Astrocyte (in vitro differentiated cells and primary cell): ENCODE data around the gene TOM1L2. TPM values are rescaled to one million over a fixed set of nuclear protein-coding genes. Genes with fewer than 3 reads are reported as not detected.
A peak's percentile ranks its signal among the peaks of the same experiment; 100 is the strongest.

ENCODE experiments used
- DNase-seq: peaks from one replicate; pipeline ENCODE4 v3.0.0-alpha.2; 2010; ENCODE audit warnings: low read depth
- FAIRE-seq: peaks from 2 replicates; lab custom pipeline; 2011; peaks lifted over from hg19 to GRCh38; lab: Jason Lieb, UNC
- H2AFZ ChIP-seq: 2 replicates; pipeline ENCODE4 v1.6.0; 2012; ENCODE audit warnings: low read depth, low read length, inconsistent platforms
- H3K27ac ChIP-seq: 2 replicates; pipeline ENCODE4 v1.5.1; 2011; ENCODE audit warnings: low read depth, low read length, inconsistent platforms
- H3K27me3 ChIP-seq: 2 replicates; pipeline ENCODE4 v1.6.0; 2011; ENCODE audit warnings: low read length, inconsistent platforms; ENCODE audit not compliant: insufficient read depth
- H3K36me3 ChIP-seq: 2 replicates; pipeline ENCODE4 v1.5.1; 2011; ENCODE audit warnings: low read length, inconsistent platforms; ENCODE audit not compliant: insufficient read depth
- H3K4me1 ChIP-seq: 2 replicates; pipeline ENCODE4 v1.5.1; 2011; ENCODE audit warnings: low read length, inconsistent platforms; ENCODE audit not compliant: insufficient read depth
- H3K4me2 ChIP-seq: 2 replicates; pipeline ENCODE4 v1.6.0; 2012; ENCODE audit warnings: low read length, inconsistent platforms
- H3K4me3 ChIP-seq: 2 replicates; pipeline ENCODE4 v1.5.1; 2011; ENCODE audit warnings: low read depth, mild to moderate bottlenecking, low read length, inconsistent platforms; ENCODE audit not compliant: insufficient read depth
- H3K79me2 ChIP-seq: 2 replicates; pipeline ENCODE4 v1.6.0; 2012; ENCODE audit warnings: mild to moderate bottlenecking, low read length, inconsistent platforms; ENCODE audit not compliant: insufficient read depth
- H3K9ac ChIP-seq: 2 replicates; pipeline ENCODE4 v1.6.0; 2012; ENCODE audit warnings: mild to moderate bottlenecking, low read length, inconsistent platforms
- H3K9me3 ChIP-seq: 2 replicates; pipeline ENCODE4 v1.5.1; 2012; ENCODE audit warnings: low read depth, mild to moderate bottlenecking, low read length, inconsistent platforms; ENCODE audit not compliant: insufficient read depth
- H4K20me1 ChIP-seq: 2 replicates; pipeline ENCODE4 v1.6.0; 2012; ENCODE audit warnings: low read length, inconsistent platforms; ENCODE audit not compliant: insufficient read depth
- H3K27ac Mint-ChIP-seq: one replicate; pipeline ENCODE4 v1.8.0; 2021; ENCODE audit warnings: mild to moderate bottlenecking, mixed read lengths; ENCODE audit not compliant: unreplicated experiment
- H3K27me3 Mint-ChIP-seq: one replicate; pipeline ENCODE4 v1.8.0; 2021; ENCODE audit warnings: low read depth, mixed read lengths; ENCODE audit not compliant: unreplicated experiment
- H3K36me3 Mint-ChIP-seq: one replicate; pipeline ENCODE4 v1.8.0; 2021; ENCODE audit warnings: low read depth, mixed read lengths; ENCODE audit not compliant: unreplicated experiment
- H3K4me1 Mint-ChIP-seq: one replicate; pipeline ENCODE4 v1.8.0; 2021; ENCODE audit warnings: low read depth, mixed read lengths; ENCODE audit not compliant: unreplicated experiment
- H3K4me3 Mint-ChIP-seq: one replicate; pipeline ENCODE4 v1.8.0; 2021; ENCODE audit warnings: mild to moderate bottlenecking, moderate library complexity, mixed read lengths; ENCODE audit not compliant: unreplicated experiment
- H3K9me3 Mint-ChIP-seq: one replicate; pipeline ENCODE4 v1.8.0; 2021; ENCODE audit warnings: mild to moderate bottlenecking, mixed read lengths; ENCODE audit not compliant: unreplicated experiment
- CTCF ChIP-seq: IDR thresholded peaks from 2 replicates; pipeline ENCODE4 v1.5.1; 2011; ENCODE audit warnings: low read depth, mild to moderate bottlenecking, inconsistent platforms, low read length, moderate library complexity; ENCODE audit not compliant: insufficient read depth
- EZH2 ChIP-seq: IDR thresholded peaks from 2 replicates; pipeline ENCODE4 v1.6.1; 2012; ENCODE audit warnings: mild to moderate bottlenecking, low read length, inconsistent platforms; ENCODE audit not compliant: insufficient read depth
- total RNA-seq: library from RNA; stranded (reverse); gene quantifications from 2 replicates; pipeline ENCODE4 v1.2.1, GENCODE V29; 2021

The TOM1L2 gene
- total RNA-seq, 1 donor from 2014 or later, result 54.4 TPM

- H3K27me3 Mint-ChIP-seq, result no peaks in the 10 kb centered on the region
- peaks cover 7% of the 10 kb centered on the region for H3K36me3 Mint-ChIP-seq
- FAIRE-seq, result no peak
- no peaks in the 10 kb centered on the region for H3K27me3 ChIP-seq
- no peak for DNase-seq
- peaks cover 8% of the 10 kb centered on the region for H3K4me1 Mint-ChIP-seq
- no peak overlapping the region for H3K9ac ChIP-seq
- H3K27ac ChIP-seq, result no peak overlapping the region
- H3K4me2 ChIP-seq, result no peak overlapping the region
- no peak overlapping the region for H3K27ac Mint-ChIP-seq
- no peaks in the 10 kb centered on the region for H3K36me3 ChIP-seq
- peaks cover 4% of the 10 kb centered on the region for H3K9me3 Mint-ChIP-seq
- no peak overlapping the region for H3K4me3 ChIP-seq
- no peak overlapping the region for H2AFZ ChIP-seq
- H3K4me3 Mint-ChIP-seq, result no peak overlapping the region
- peaks cover 75% of the 10 kb centered on the region for H3K79me2 ChIP-seq
- H3K9me3 ChIP-seq, result no peaks in the 10 kb centered on the region
- TF ChIP-seq CTCF (peak; percentile 17), EZH2 (no peak)
- H4K20me1 ChIP-seq, result peaks cover 19% of the 10 kb centered on the region
- H3K4me1 ChIP-seq, result peaks cover 11% of the 10 kb centered on the region
Measured at GRCh38 chr17:17950806-17951205, 21.4 kb downstream of the TOM1L2 start.

- Histone ChIP-seq H3K4me3 (no peak overlapping the region), H3K9me3 (no peaks in the 10 kb centered on the region), H2AFZ (no peak overlapping the region), H3K36me3 (no peaks in the 10 kb centered on the region), H3K27me3 (no peaks in the 10 kb centered on the region), H3K4me1 (peaks cover 11% of the 10 kb centered on the region), H3K27ac (no peak overlapping the region), H4K20me1 (peaks cover 19% of the 10 kb centered on the region), H3K79me2 (peaks cover 76% of the 10 kb centered on the region), H3K9ac (no peak overlapping the region), H3K4me2 (no peak overlapping the region)
- no peak overlapping the region for H3K4me3 Mint-ChIP-seq
- peaks cover 2% of the 10 kb centered on the region for H3K9me3 Mint-ChIP-seq
- no peak for DNase-seq
- FAIRE-seq, result no peak
- H3K4me1 Mint-ChIP-seq, result peaks cover 8% of the 10 kb centered on the region
- TF ChIP-seq CTCF (no peak), EZH2 (no peak)
- H3K36me3 Mint-ChIP-seq, result peaks cover 3% of the 10 kb centered on the region
- no peaks in the 10 kb centered on the region for H3K27me3 Mint-ChIP-seq
- H3K27ac Mint-ChIP-seq, result no peak overlapping the region
Measured at GRCh38 chr17:17950347-17950746, 21.9 kb downstream of the TOM1L2 start.

- Histone ChIP-seq H3K27me3 (no peaks in the 10 kb centered on the region), H4K20me1 (peaks cover 15% of the 10 kb centered on the region), H3K9ac (no peak overlapping the region), H3K79me2 (peaks cover 75% of the 10 kb centered on the region), H3K27ac (no peak overlapping the region), H3K36me3 (no peaks in the 10 kb centered on the region), H3K9me3 (no peaks in the 10 kb centered on the region), H3K4me3 (no peak overlapping the region), H3K4me1 (peaks cover 21% of the 10 kb centered on the region), H2AFZ (no peak overlapping the region), H3K4me2 (peak overlapping the region; percentile 49)
- TF ChIP-seq CTCF (no peak), EZH2 (no peak)
- DNase-seq (no peak), FAIRE-seq (peak; percentile 68)
- Mint-ChIP-seq H3K4me3 (no peak overlapping the region), H3K36me3 (no peaks in the 10 kb centered on the region), H3K4me1 (peaks cover 20% of the 10 kb centered on the region), H3K27ac (no peak overlapping the region), H3K27me3 (no peaks in the 10 kb centered on the region), H3K9me3 (no peaks in the 10 kb centered on the region)
Measured at GRCh38 chr17:17947966-17948365, 24.2 kb downstream of the TOM1L2 start.
